Measurements from ENCODE around the gene ZDHHC22.

GRCh38 chr14:77086017-77086727 lies 55.4 kb downstream of the ZDHHC22 start:
- no peak for TF ChIP-seq EZH2 (IDR thresholded peaks at IDR 0.05; ENCODE audit: borderline replicate concordance, low read length)
- TF ChIP-seq CTCF (IDR thresholded peaks at IDR 0.05; ENCODE audit: low read length) = no peak

Measured in OCI-LY1 (cell line).